ENCODE results near the gene NSUN2. TPM values are rescaled to one million over a fixed set of nuclear protein-coding genes. Genes with fewer than 3 reads are reported as not detected.
"Not testable (repeated sequence)": the region's sequence is repeated elsewhere in the genome, so short reads cannot be mapped to it uniquely, and the experiment has no call there.

NSUN2 gene
- total RNA-seq = 10 to 100 TPM; 59.0 to 60.5 TPM

DNA sequence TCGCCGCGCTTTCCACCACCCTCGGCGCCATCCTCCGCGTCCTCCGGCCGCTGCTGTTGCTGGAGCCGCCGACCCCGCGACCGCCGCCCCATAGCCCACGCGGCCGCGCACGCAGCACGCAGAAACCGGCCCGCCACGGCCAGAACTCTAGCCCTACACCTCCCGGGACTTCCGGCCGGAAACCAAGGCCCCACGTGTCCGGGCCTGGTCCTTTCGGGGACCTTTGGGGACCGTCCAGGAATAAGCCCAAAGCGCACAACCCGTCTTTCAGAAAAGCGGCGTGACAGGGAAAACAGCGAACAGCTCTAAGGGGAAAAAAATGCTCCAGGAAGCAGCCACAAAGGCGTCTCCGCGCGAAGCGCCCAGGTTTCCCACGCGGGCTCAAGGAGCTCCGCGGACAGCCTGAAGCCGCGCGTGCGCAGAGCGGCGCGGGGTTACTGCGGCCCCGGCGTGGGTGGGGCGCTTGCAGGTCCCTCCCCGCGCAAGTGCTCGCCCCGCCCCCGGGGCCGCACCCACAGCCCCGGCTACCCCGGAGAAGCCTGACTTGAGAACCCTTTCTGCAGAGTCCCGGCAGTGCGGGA, at the start of gene NSUN2, which contains the start of gene SRD5A1:
NSUN2 (minus strand) TSS at position 157 of the 581 bp plus-strand sequence; CDS start at position 92, 65 bp downstream.
SRD5A1 (plus strand) TSS at position 553 of the 581 bp plus-strand sequence. CDS start 137 bp downstream, outside the sequence.
- peak; percentile 88 for DNase-seq
- H3K9me3 Mint-ChIP-seq = no peaks in the 10 kb centered on the region
- H3K27me3 Mint-ChIP-seq (ENCODE audit: low read depth) = no peaks in the 10 kb centered on the region

DNA sequence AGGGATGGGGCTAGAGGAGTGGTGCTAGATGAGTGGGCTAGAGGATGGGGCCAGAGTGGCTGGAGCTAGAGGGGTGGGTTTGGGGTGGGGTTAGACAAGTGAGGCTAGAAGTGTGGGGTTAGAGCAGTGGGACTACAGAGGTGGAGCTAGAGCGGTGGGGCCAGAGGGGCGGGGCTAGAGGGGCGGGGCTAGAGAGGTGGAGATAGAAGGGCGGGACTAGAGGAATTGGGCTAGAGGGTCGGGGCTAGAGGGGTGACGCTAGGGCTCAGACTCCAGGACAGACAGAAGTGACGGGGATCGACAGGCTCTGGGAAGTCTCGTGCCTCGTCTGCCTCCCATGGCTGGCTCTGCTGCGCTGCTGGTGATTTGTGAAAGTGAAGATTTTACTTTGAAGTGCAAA, 49.4 kb upstream of the NSUN2 start:
- no peak for DNase-seq
- Mint-ChIP-seq H3K4me3 (no peak overlapping the region), H3K36me3 (ENCODE audit: low read depth) (no peaks in the 10 kb centered on the region)

More for the DNA sequence above, at the start of gene NSUN2, which contains the start of gene SRD5A1:
- peak within 1 kb of the TSS; percentile 93 for H3K4me3 Mint-ChIP-seq
- CTCF ChIA-PET = interaction anchor here (1.7 kb wide), 1 partner anchor 112 kb away, joined by 7 read pairs; no protein-coding TSS in a partner anchor
- H3K36me3 Mint-ChIP-seq (ENCODE audit: low read depth) = peaks cover 33% of the 10 kb centered on the region
- peaks cover 35% of the 10 kb centered on the region for H3K4me1 Mint-ChIP-seq (ENCODE audit: low read depth)
- intact Hi-C loops (cut with micrococcal nuclease) = loop anchor here (1.0 to 5.0 kb wide), 7 partner anchors 80 to 1681 kb away; partner anchors contain the start of genes FASTKD3, ICE1, MED10 and MTRR
- peak within 1 kb of the TSS; percentile 98 for H3K27ac Mint-ChIP-seq

DNA sequence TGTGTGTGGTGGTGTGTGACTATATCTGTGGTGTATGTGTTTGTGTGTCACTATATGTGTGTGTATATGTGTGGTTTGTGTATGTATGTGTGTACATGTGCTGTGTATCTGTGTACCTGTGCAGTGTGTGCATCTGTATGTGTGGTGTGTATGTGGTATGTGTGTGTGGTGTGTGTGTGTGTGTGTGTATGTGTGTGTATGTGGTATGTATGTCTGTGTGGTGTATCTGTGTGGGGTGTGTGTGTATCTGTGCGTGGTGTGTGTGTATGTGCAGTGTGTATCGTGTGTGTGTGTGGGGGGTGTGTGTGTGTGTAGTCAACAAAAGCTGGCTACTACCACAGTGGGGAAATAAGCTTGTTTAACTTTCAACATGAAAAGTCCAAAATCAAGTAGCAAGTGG, 48.8 kb upstream of the NSUN2 start:
- Mint-ChIP-seq H3K4me1 (ENCODE audit: low read depth) (no peaks in the 10 kb centered on the region), H3K36me3 (ENCODE audit: low read depth) (no peaks in the 10 kb centered on the region), H3K9me3 (no peaks in the 10 kb centered on the region), H3K27ac (no peak overlapping the region), H3K4me3 (no peak overlapping the region), H3K27me3 (ENCODE audit: low read depth) (peaks cover 24% of the 10 kb centered on the region)
- CTCF ChIA-PET = no interaction called here
- DNase-seq = no peak
- intact Hi-C loops (cut with micrococcal nuclease) = no loop called here

More for the DNA sequence above, 49.4 kb upstream of the NSUN2 start:
- Mint-ChIP-seq H3K27me3 (ENCODE audit: low read depth) (peaks cover 26% of the 10 kb centered on the region), H3K27ac (no peak overlapping the region), H3K4me1 (ENCODE audit: low read depth) (no peaks in the 10 kb centered on the region), H3K9me3 (no peaks in the 10 kb centered on the region)
- CTCF ChIA-PET = no interaction called here
- intact Hi-C loops (cut with micrococcal nuclease) = no loop called here

DNA sequence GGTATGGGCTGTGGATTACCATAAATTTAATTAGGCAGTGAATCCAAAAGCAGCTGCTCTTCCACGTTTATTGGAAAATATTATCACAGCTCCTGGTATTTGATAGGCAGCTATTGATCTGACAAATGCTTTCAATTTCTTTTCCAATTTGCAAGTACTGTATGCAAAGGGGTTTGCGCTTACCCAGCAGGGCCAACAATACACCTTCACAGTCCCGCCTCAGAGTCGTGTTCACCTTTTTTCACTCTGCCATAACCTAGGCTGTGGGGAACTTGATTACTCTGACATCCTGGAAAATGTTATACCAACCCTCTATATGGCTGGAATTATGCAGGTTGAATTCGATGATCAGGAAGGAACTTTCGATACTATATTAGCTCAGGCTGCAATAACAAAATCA, 48.1 kb upstream of the NSUN2 start:
- intact Hi-C loops (cut with micrococcal nuclease) = no loop called here
- Mint-ChIP-seq H3K36me3 (ENCODE audit: low read depth) (no peaks in the 10 kb centered on the region), H3K27me3 (ENCODE audit: low read depth) (peaks cover 18% of the 10 kb centered on the region), H3K4me3 (no peak overlapping the region), H3K27ac (no peak overlapping the region), H3K9me3 (no peaks in the 10 kb centered on the region), H3K4me1 (ENCODE audit: low read depth) (no peaks in the 10 kb centered on the region)
- CTCF ChIA-PET = no interaction called here
- no peak for DNase-seq

DNA sequence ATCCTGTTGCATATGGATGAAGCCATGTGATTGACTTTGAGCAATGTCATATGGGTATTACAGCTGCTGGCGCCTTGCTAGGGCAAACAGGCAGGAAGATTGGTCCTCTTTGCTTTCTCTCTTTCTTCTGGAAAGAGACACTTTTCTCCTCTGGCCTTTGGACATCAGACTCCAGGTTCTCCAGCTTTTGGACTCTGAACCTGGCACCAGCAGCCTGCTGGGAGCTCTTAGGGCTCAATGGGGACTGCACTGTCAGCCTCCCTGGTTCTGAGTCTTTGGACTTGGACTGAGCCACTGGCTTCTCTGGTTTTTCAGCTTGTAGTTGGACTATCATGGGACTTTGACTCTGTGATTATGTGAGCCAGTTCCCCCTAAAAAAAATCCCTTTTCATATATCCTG, 45.5 kb upstream of the NSUN2 start:
- Mint-ChIP-seq H3K27ac (no peak overlapping the region), H3K4me1 (ENCODE audit: low read depth) (no peaks in the 10 kb centered on the region), H3K9me3 (no peaks in the 10 kb centered on the region), H3K4me3 (no peak overlapping the region), H3K36me3 (ENCODE audit: low read depth) (no peaks in the 10 kb centered on the region), H3K27me3 (ENCODE audit: low read depth) (peaks cover 13% of the 10 kb centered on the region)
- intact Hi-C loops (cut with micrococcal nuclease) = no loop called here
- CTCF ChIA-PET = no interaction called here
- DNase-seq = no peak

DNA sequence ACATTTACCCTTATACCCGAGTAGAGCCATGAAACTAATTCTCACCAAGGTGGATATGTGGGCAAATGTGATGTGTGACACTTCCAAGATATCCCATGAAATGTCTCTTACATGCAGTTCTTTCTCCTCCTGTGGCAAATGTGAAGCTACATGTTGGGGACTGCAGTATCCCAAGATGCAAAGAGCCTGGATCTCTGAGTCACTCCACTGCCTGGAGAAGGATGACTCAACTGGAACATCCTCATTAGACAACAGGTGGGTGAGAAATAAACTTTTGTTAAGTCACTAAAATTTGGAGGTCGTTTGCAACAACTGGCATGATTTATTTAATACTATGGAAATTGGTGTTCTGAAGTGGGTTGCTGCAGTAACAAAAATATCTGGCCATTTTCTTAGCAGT, 43.9 kb upstream of the NSUN2 start:
- intact Hi-C loops (cut with micrococcal nuclease) = no loop called here
- no peak for DNase-seq
- Mint-ChIP-seq H3K9me3 (no peaks in the 10 kb centered on the region), H3K4me3 (no peak overlapping the region), H3K27me3 (ENCODE audit: low read depth) (peaks cover 8% of the 10 kb centered on the region), H3K4me1 (ENCODE audit: low read depth) (no peaks in the 10 kb centered on the region), H3K36me3 (ENCODE audit: low read depth) (no peaks in the 10 kb centered on the region), H3K27ac (no peak overlapping the region)
- CTCF ChIA-PET = no interaction called here

DNA sequence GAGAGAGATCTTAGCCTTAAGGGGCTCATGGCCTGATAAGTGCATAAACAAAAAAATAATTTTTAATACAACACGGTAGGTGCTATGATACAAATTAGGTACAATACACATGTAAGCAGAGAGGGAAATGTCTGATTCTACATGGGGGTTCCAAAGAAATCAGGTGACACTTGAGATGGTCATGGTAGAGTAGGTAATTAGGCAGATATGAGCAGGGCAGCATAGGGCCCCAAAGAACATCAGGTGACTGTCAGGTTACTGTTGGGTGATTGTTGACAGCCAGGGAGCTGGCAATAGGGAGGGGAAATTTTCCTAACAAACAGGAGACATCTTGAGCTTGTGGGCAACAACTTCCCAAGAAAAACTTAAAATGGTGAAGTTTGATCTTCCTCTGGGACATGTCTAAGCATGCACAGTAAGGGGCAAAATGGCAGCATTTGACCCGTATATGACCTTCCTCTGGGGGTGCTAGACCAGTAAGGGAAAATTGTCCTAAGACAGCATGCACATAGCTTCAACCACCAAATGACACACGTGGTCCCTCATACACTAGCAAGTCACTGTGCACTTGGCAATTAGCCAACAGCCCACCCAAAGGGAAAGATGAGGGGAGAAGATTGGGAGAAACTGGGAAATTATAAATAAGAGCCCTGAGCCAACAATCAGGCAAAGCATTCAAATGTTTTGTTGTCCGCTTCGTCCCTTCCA, 43.1 kb upstream of the NSUN2 start:
- H3K4me3 Mint-ChIP-seq = no peak overlapping the region
- no peak overlapping the region for H3K27ac Mint-ChIP-seq
- no peaks in the 10 kb centered on the region for H3K9me3 Mint-ChIP-seq
- DNase-seq = no peak
- intact Hi-C loops (cut with micrococcal nuclease) = no loop called here
- H3K36me3 Mint-ChIP-seq (ENCODE audit: low read depth) = peaks cover 4% of the 10 kb centered on the region
- CTCF ChIA-PET = no interaction called here
- H3K27me3 Mint-ChIP-seq (ENCODE audit: low read depth) = peaks cover 2% of the 10 kb centered on the region
- H3K4me1 Mint-ChIP-seq (ENCODE audit: low read depth) = no peaks in the 10 kb centered on the region

DNA sequence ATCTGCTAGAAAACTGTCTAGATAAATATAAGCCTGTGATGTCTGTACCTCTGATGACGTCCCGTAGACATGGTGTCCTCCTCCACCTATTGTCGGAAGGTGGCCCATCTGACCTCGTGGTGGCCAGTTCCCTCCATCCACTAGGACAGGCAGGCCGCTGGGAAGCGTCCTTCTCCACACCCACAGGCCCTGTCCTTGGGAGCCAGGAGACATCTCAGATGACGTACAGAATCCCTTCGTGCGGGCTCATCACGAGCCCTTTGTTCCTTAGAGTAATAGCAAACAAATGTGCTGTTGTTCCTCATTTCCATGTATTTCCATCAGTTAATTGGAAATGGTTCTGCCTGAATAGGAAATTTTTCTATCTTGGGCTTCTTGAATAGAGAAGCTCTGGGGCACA, 42.0 kb upstream of the NSUN2 start:
- Mint-ChIP-seq H3K4me3 (no peak overlapping the region), H3K36me3 (ENCODE audit: low read depth) (peaks cover 8% of the 10 kb centered on the region), H3K4me1 (ENCODE audit: low read depth) (no peaks in the 10 kb centered on the region), H3K27ac (no peak overlapping the region), H3K27me3 (ENCODE audit: low read depth) (no peaks in the 10 kb centered on the region), H3K9me3 (no peaks in the 10 kb centered on the region)
- no peak for DNase-seq
- intact Hi-C loops (cut with micrococcal nuclease) = no loop called here
- CTCF ChIA-PET = interaction anchor here (0.6 kb wide), 1 partner anchor 69 kb away, joined by 3 read pairs; no protein-coding TSS in a partner anchor

DNA sequence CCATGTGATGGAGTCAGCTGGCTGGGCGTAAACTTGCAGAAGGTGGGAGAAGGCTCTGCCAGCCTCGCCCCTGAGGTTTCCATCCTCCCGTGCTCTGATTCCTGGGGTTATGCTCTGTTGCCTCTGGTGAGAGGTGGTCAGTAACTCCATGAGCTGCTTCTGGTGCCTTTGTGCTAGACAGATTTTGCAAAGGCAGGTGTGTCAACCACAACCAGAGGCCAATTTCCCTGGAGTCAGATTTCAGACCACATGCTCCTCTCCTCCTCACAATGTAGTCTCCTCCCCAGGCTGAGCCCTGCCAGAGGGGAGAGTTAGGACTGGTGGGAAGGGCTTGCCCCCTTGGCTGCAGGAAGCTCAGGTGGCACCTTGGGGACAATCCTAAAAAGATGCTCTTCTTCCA, 41.6 kb upstream of the NSUN2 start:
- no peak overlapping the region for H3K4me3 Mint-ChIP-seq
- H3K27me3 Mint-ChIP-seq (ENCODE audit: low read depth) = no peaks in the 10 kb centered on the region
- no peaks in the 10 kb centered on the region for H3K9me3 Mint-ChIP-seq
- H3K36me3 Mint-ChIP-seq (ENCODE audit: low read depth) = peaks cover 8% of the 10 kb centered on the region
- DNase-seq = no peak
- intact Hi-C loops (cut with micrococcal nuclease) = no loop called here
- no peaks in the 10 kb centered on the region for H3K4me1 Mint-ChIP-seq (ENCODE audit: low read depth)
- CTCF ChIA-PET = no interaction called here
- H3K27ac Mint-ChIP-seq = no peak overlapping the region

DNA sequence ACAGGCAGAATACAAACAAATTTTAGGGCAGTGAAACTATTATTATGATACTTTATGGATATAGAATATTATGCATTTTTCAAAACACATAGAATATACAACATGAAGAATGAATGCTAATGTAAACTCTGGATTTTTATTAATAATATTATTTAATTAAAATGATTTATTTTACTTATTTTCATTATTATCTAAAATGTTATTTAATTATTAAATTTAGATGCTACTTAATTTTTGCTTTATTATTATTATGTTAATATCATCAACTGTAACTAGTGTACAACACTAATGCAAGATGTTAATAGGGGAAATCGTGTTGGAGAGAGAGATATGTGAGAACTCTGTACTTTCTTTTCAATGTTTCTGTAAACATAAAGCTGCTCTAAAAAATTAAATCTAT, 41.1 kb upstream of the NSUN2 start:
- H3K4me1 Mint-ChIP-seq (ENCODE audit: low read depth) = no peaks in the 10 kb centered on the region
- DNase-seq = no peak
- H3K27ac Mint-ChIP-seq = no peak overlapping the region
- H3K36me3 Mint-ChIP-seq (ENCODE audit: low read depth) = peaks cover 8% of the 10 kb centered on the region
- H3K27me3 Mint-ChIP-seq (ENCODE audit: low read depth) = no peaks in the 10 kb centered on the region
- CTCF ChIA-PET = no interaction called here
- H3K4me3 Mint-ChIP-seq = no peak overlapping the region
- intact Hi-C loops (cut with micrococcal nuclease) = no loop called here
- H3K9me3 Mint-ChIP-seq = no peaks in the 10 kb centered on the region

DNA sequence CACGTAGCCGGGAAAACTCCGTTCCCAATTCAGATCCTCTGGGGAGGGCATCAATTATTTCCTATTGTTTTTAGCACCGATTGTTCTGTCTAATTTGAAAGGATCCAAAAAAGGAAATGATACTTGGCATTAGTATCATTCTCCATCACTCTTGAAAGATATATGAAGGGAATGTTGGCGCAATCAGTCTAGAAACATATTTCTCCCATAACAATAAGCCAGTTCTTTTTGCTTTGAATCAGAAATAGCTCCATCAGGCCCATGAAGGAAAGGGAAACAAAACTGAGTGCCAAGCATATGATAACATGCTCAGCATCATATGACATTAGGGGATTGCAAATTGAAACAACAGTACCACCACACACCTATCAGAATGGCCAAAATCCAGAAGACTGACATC, 40.2 kb upstream of the NSUN2 start:
- peaks cover 8% of the 10 kb centered on the region for H3K36me3 Mint-ChIP-seq (ENCODE audit: low read depth)
- no peak for DNase-seq
- no peaks in the 10 kb centered on the region for H3K9me3 Mint-ChIP-seq
- H3K27me3 Mint-ChIP-seq (ENCODE audit: low read depth) = no peaks in the 10 kb centered on the region
- CTCF ChIA-PET = no interaction called here
- intact Hi-C loops (cut with micrococcal nuclease) = no loop called here
- H3K27ac Mint-ChIP-seq = no peak overlapping the region
- H3K4me3 Mint-ChIP-seq = no peak overlapping the region
- no peaks in the 10 kb centered on the region for H3K4me1 Mint-ChIP-seq (ENCODE audit: low read depth)

DNA sequence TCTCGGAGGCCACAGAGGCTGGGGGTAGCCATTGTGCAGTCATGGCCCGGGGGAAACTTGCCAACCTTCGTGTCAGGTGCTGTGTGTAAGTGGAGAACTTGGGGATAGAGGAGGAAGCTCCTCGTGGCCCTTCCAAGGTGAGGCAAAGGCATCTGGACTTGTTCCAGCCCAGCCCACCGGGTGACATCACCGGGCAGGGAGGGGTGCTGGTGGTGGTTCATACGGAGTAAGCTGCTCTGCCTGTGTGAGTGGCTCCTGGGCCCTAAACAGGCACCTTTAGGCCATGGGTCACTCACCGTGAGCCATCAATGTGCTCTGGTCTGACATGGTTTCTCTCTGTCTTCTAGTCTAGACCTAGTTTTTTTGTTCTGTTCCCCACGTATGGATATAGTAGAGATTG, 35.9 kb upstream of the NSUN2 start:
- intact Hi-C loops (cut with micrococcal nuclease); H3K36me3 Mint-ChIP-seq (ENCODE audit: low read depth); H3K4me3 Mint-ChIP-seq; H3K27ac Mint-ChIP-seq; DNase-seq; H3K4me1 Mint-ChIP-seq (ENCODE audit: low read depth); H3K9me3 Mint-ChIP-seq; H3K27me3 Mint-ChIP-seq (ENCODE audit: low read depth); CTCF ChIA-PET: not testable (repeated sequence)

DNA sequence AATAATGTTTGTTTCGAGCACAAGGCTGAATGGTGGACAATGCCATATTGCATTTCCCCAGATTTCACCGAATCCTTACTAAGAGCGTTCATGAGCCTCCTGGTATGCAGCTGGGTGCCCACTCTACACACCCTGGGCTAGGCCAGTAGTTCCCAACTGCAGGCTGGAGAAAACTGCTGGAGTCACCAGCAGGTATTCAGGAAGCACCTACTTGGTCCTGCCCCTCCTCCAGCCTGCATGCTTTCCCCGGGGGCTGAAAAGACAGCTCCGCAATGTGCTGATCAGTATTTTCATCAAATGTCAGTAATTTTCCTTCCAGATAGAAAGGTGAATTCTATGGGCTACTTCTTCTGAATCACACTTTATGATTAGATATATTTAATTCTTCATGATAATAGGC, 34.8 kb upstream of the NSUN2 start:
- CTCF ChIA-PET = no interaction called here
- no peak for DNase-seq
- no peaks in the 10 kb centered on the region for H3K9me3 Mint-ChIP-seq
- no peak overlapping the region for H3K27ac Mint-ChIP-seq
- no peak overlapping the region for H3K4me3 Mint-ChIP-seq
- H3K27me3 Mint-ChIP-seq (ENCODE audit: low read depth) = no peaks in the 10 kb centered on the region
- intact Hi-C loops (cut with micrococcal nuclease) = no loop called here
- no peaks in the 10 kb centered on the region for H3K4me1 Mint-ChIP-seq (ENCODE audit: low read depth)
- H3K36me3 Mint-ChIP-seq (ENCODE audit: low read depth) = peaks cover 8% of the 10 kb centered on the region
